Measurements from ENCODE around the gene CCDC27.

DNA sequence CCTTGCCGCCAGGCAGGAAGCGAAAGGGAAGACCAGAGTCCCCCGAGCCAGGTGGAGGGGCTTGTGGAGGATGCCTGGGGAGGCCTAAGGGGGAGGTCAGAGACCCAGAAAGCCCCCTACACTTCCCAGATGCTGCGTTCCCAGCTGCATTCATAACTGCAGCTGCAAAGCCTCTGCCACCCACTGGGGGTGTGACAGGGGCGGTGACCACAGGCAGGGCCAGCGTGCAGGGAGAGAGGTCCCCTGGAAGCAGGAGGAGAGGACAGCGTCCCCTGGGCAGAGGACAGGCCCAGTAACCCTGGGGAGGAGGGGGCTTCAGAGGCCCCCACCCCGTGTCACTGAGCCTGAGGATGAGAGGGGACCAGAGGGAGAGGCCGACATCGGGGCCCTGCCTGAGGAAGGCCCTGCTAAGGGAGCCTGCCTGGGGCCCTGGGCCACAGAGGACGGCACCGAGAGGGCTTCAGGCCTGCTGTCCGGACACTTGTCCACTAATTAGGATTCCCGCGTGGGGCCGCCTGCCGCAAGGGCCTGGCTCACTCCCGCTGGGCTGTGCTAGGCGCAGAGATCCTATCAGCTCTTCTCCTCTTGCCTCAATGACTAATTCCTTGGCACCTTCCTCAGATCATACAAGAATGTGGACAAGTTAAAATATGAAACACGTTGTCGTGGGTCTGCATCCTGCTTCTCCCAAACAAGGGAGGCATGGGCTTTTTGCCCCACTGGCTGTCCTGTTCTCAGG lies 49.1 kb upstream of the CCDC27 start:
- TF ChIP-seq SUZ12 (IDR thresholded peaks at IDR 0.05; ENCODE audit: extremely low read depth, insufficient read depth, insufficient read length) (no peak), ZNF274 (IDR thresholded peaks at IDR 0.05; ENCODE audit: low read depth, low read length) (no peak), YY1 (IDR thresholded peaks at IDR 0.05; ENCODE audit: insufficient read depth, insufficient read length) (no peak)

All from NT2/D1 (cell line).